Brain microvascular endothelial cell (primary cell): ENCODE results near the gene CCDC177.
"Not testable (repeated sequence)": the region's sequence is repeated elsewhere in the genome, so short reads cannot be mapped to it uniquely, and the experiment has no call there.

Experiments
- DNase-seq: peaks from one replicate; pipeline ENCODE4 v3.0.0-alpha.2; 2020
- H3K27ac ChIP-seq: fragments of 250-450 bp; sonication (Bioruptor Pico); 2 replicates; pipeline ENCODE4 v1.5.1; 2020; ENCODE audit warnings: mild to moderate bottlenecking, moderate library complexity
- H3K27me3 ChIP-seq: fragments of 250-450 bp; sonication (Bioruptor Pico); replicated peaks from 2 replicates; pipeline ENCODE4 v1.5.1; 2020; ENCODE audit warnings: mild to moderate bottlenecking
- H3K36me3 ChIP-seq: fragments of 250-450 bp; sonication (Bioruptor Pico); replicated peaks from 2 replicates; pipeline ENCODE4 v1.5.1; 2020; ENCODE audit warnings: mild to moderate bottlenecking
- H3K4me3 ChIP-seq: 2 replicates; pipeline ENCODE4 v1.5.1; 2011; ENCODE audit warnings: low read depth, mild to moderate bottlenecking, control low read depth, low read length, moderate library complexity
- CTCF ChIP-seq: IDR thresholded peaks from 2 replicates; pipeline ENCODE4 v1.5.1; 2011; ENCODE audit warnings: low read depth, mild to moderate bottlenecking, moderate library complexity, low read length, control low read depth, inconsistent platforms; ENCODE audit errors: missing control alignments
- in situ Hi-C: cut with HindIII; loops from 2 replicates; pipeline ENCODE4 v1.10.0; 2017; ENCODE audit warnings: low sequenced_read_pairs, low pct_ligation_motif_present

CCDC177 gene

GRCh38 chr14:69606258-69607184 is 31.9 kb upstream of the CCDC177 start:
- in situ Hi-C loops = no loop called here
- no peak for DNase-seq
- no peak for TF ChIP-seq CTCF

GRCh38 chr14:69605738-69606137 is 31.1 kb upstream of the CCDC177 start:
- no peaks in the 10 kb centered on the region for H3K36me3 ChIP-seq
- no peak overlapping the region for H3K4me3 ChIP-seq
- no peak overlapping the region for H3K27ac ChIP-seq
- no peak for DNase-seq
- no peaks in the 10 kb centered on the region for H3K27me3 ChIP-seq
- in situ Hi-C loops = no loop called here
- TF ChIP-seq CTCF = no peak

More at GRCh38 chr14:69606258-69607184, 31.9 kb upstream of the CCDC177 start:
- Histone ChIP-seq H3K4me3 (no peak overlapping the region), H3K27me3 (no peaks in the 10 kb centered on the region), H3K27ac (no peak overlapping the region), H3K36me3 (no peaks in the 10 kb centered on the region)

GRCh38 chr14:69600304-69600891 is 25.7 kb upstream of the CCDC177 start:
- TF ChIP-seq CTCF = no peak
- no peak overlapping the region for H3K27ac ChIP-seq
- in situ Hi-C loops = no loop called here
- no peaks in the 10 kb centered on the region for H3K27me3 ChIP-seq
- H3K4me3 ChIP-seq = no peak overlapping the region
- DNase-seq = no peak
- H3K36me3 ChIP-seq = no peaks in the 10 kb centered on the region

DNA sequence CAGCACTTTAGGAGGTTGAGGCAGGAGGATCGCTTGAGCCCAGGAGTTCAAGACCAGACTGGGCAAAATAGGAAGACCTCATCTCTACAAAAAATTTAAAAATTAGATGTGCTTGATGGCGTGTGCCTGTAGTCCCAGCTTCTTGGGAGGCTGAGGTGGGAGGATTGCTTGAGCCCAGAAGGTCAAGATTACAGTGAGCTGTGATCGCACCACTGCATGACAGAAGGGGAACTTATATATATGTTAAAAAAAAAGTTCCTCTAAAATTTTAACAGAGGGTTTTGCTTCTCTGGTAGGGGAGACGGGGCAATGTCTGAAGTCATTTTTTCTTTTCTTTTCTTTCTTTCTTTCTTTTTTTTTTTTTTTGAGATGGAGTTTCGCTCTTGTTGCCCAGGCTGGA is 24.8 kb upstream of the CCDC177 start:
- DNase-seq, in situ Hi-C loops, H3K27me3 ChIP-seq, H3K4me3 ChIP-seq, H3K36me3 ChIP-seq, H3K27ac ChIP-seq: not testable (repeated sequence)

DNA sequence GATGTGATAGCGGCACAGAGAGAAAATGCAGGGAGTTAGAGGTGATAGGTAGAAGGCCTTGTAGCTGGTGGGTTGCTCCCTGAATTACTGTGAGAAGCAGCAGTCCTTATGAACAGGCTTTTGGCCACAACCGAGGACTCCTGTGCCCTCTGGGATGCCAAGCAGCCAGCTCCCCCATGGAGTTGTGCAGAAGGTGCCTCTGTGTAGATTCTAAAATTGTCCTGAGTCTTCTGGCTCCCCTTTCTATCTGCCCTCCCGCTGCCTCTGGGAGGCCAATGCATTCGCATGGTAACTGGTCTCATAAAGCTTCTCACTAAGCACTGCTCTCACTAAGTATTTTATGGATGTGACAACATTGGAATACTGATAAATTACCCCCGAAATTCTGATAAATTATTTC is 20.7 kb upstream of the CCDC177 start:
- in situ Hi-C loops = no loop called here
- no peak for TF ChIP-seq CTCF
- no peak for DNase-seq
- Histone ChIP-seq H3K27ac (no peak overlapping the region), H3K27me3 (no peaks in the 10 kb centered on the region), H3K4me3 (no peak overlapping the region), H3K36me3 (no peaks in the 10 kb centered on the region)

DNA sequence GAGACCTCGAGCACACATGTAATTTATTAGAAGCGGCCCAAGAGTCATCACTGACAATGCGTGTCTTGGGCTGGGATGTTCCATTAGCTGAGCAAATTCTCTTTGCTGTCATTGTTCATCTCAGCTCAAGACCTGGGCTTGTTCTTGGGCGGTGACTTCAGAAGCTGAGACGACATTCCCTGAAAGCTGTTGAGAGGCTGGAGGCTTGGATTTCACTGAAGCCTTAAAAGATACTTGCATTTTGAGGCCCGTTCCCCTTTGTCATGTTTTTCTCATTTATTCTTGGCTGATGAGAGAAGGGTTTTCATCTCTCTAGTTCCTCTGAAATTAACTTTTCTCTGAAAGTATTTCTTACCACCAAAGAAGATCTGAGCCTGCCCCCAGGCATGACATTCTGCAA is 20.2 kb upstream of the CCDC177 start:
- no peaks in the 10 kb centered on the region for H3K27me3 ChIP-seq
- H3K4me3 ChIP-seq = no peak overlapping the region
- TF ChIP-seq CTCF = no peak
- no peak overlapping the region for H3K27ac ChIP-seq
- DNase-seq = no peak
- H3K36me3 ChIP-seq = no peaks in the 10 kb centered on the region
- in situ Hi-C loops = no loop called here
